Endothelial cell of umbilical vein (primary cell): ENCODE results near the gene ARID3B. TPM values are rescaled to one million over a fixed set of nuclear protein-coding genes. Genes with fewer than 3 reads are reported as not detected.

ENCODE experiments used
- BruUV-seq: library from RNA; stranded (reverse); fragments of 400-500 nt; replicated peaks from 2 replicates; lab custom pipeline; 2021; lab: Mats Ljungman, UMichigan
- CTCF ChIA-PET: fragments of 300-600, 350-600 bp; sonication (Branson Sonifier 250); formaldehyde crosslinking; loops from one replicate; lab custom pipeline; 2021; ENCODE audit warnings: antibody characterized with exemption, inconsistent platforms; lab: Charles Lee
- POLR2A ChIA-PET: fragments of 300-600, 350-600 bp; sonication (Branson Sonifier 250); formaldehyde crosslinking; loops from one replicate; lab custom pipeline; 2021; ENCODE audit warnings: antibody characterized with exemption, inconsistent platforms; lab: Charles Lee
- DNase-seq: peaks from one replicate; pipeline ENCODE4 v3.0.0-alpha.2; 2011; ENCODE audit warnings: low read depth, low spot score
- FAIRE-seq: peaks from 2 replicates; lab custom pipeline; 2011; peaks lifted over from hg19 to GRCh38; lab: Jason Lieb, UNC
- H2AFZ ChIP-seq: 2 replicates; pipeline ENCODE4 v1.6.0; 2012; ENCODE audit warnings: low read depth, low read length, control low read depth, inconsistent platforms
- H3K27ac ChIP-seq: 2 replicates; pipeline ENCODE4 v1.5.1; 2011; ENCODE audit warnings: low read depth, mild to moderate bottlenecking, control low read depth, low read length, moderate library complexity; ENCODE audit not compliant: insufficient read depth
- H3K27me3 ChIP-seq, 2 experiments: 2 replicates each; pipeline versions ENCODE4 v1.6.0 to v1.6.1; 2011; ENCODE audit warnings: low read length in 2 of 2, mixed read lengths in 1 of 2; ENCODE audit not compliant: control insufficient read depth in 2 of 2, insufficient read depth in 2 of 2
- H3K36me3 ChIP-seq, 2 experiments: 2 replicates in 1 of 2; 3 replicates in 1 of 2; pipeline ENCODE4 v1.5.1; 2011; ENCODE audit warnings: low read length in 2 of 2, mild to moderate bottlenecking in 1 of 2, moderate library complexity in 1 of 2; ENCODE audit not compliant: control insufficient read depth in 2 of 2, insufficient read depth in 2 of 2; ENCODE audit errors: extremely low read depth in 1 of 2
- H3K4me1 ChIP-seq: 3 replicates; pipeline ENCODE4 v1.5.1; 2011; ENCODE audit warnings: mild to moderate bottlenecking, low read length; ENCODE audit not compliant: control insufficient read depth, insufficient read depth; ENCODE audit errors: extremely low read depth
- H3K4me2 ChIP-seq: 2 replicates; pipeline ENCODE4 v1.6.1; 2011; ENCODE audit warnings: low read length, control low read depth, mixed read lengths; ENCODE audit not compliant: insufficient read depth
- H3K4me3 ChIP-seq, 3 experiments: fragments of 200-600 bp in 1 of 3; sonication (generic), shearing (Covaris generic) in 1 of 3; replicated peaks in 1 of 3; 2 replicates each; pipeline ENCODE4 v1.5.1; 2011 to 2016; ENCODE audit warnings: control low read depth in 3 of 3, low read length in 3 of 3, mild to moderate bottlenecking in 2 of 3, inconsistent platforms in 1 of 3, low read depth in 1 of 3, moderate library complexity in 1 of 3; ENCODE audit not compliant: insufficient read depth in 1 of 3
- H3K79me2 ChIP-seq: 2 replicates; pipeline ENCODE4 v1.6.0; 2012; ENCODE audit warnings: low read length, inconsistent platforms; ENCODE audit not compliant: control insufficient read depth, insufficient read depth
- H3K9ac ChIP-seq: replicated peaks from 2 replicates; pipeline ENCODE3; 2011; ENCODE audit warnings: low read length, control low read depth; ENCODE audit not compliant: insufficient read depth; ENCODE audit errors: extremely low read depth
- H3K9me1 ChIP-seq: replicated peaks from 3 replicates; pipeline ENCODE4 v1.6.0; 2011; ENCODE audit warnings: mild to moderate bottlenecking, low read length; ENCODE audit not compliant: control insufficient read depth, insufficient read depth; ENCODE audit errors: extremely low read depth
- H3K9me3 ChIP-seq: replicated peaks from 2 replicates; pipeline ENCODE4 v1.5.1; 2012; ENCODE audit warnings: low read length, inconsistent platforms; ENCODE audit not compliant: control insufficient read depth, insufficient read depth
- H4K20me1 ChIP-seq: replicated peaks from 2 replicates; pipeline ENCODE3; 2011; ENCODE audit warnings: mild to moderate bottlenecking, low read length; ENCODE audit not compliant: control insufficient read depth, insufficient read depth; ENCODE audit errors: extremely low read depth
- EZH2 ChIP-seq: IDR thresholded peaks from 2 replicates; pipeline ENCODE4 v1.6.1; 2012; ENCODE audit warnings: borderline replicate concordance, low read depth, mild to moderate bottlenecking, moderate library complexity, low read length, inconsistent platforms; ENCODE audit not compliant: severe bottlenecking
- FOS ChIP-seq: IDR thresholded peaks from 2 replicates; pipeline ENCODE4 v1.6.1; 2011; ENCODE audit warnings: mild to moderate bottlenecking, low read length, moderate library complexity, borderline replicate concordance; ENCODE audit not compliant: insufficient read depth
- GATA2 ChIP-seq: IDR thresholded peaks from 2 replicates; pipeline ENCODE4 v1.7.0; 2011; ENCODE audit warnings: low read depth, mild to moderate bottlenecking, moderate library complexity, mixed read lengths, low read length; ENCODE audit not compliant: insufficient read length, insufficient read depth
- JUN ChIP-seq: IDR thresholded peaks from 2 replicates; pipeline ENCODE4 v1.6.1; 2011; ENCODE audit warnings: borderline replicate concordance, low read depth; ENCODE audit not compliant: insufficient read length, insufficient read depth
- MYC ChIP-seq: IDR thresholded peaks from one replicate; pipeline ENCODE4 v1.6.1; 2011; ENCODE audit warnings: mild to moderate bottlenecking, low read depth, low read length
- POLR2A ChIP-seq: IDR thresholded peaks from 2 replicates; pipeline ENCODE4 v1.6.1; 2012; ENCODE audit warnings: low read depth, mild to moderate bottlenecking, control low read depth, low read length
- POLR2AphosphoS5 ChIP-seq: IDR thresholded peaks from 2 replicates; pipeline ENCODE4 v1.6.1; 2012; ENCODE audit warnings: low read depth, mild to moderate bottlenecking, control low read depth, low read length, moderate library complexity; ENCODE audit not compliant: insufficient read depth
- dilution Hi-C: fragments of 300-500 bp; cut with MboI; formaldehyde crosslinking; loops from one replicate; pipeline ENCODE4 v1.15.0; 2019; ENCODE audit warnings: low sequenced_read_pairs; ENCODE audit not compliant: extremely low pct_ligation_motif_present
- intact Hi-C: fragments of 100-400 bp; cut with micrococcal nuclease; formaldehyde crosslinking; loops from one replicate; pipeline ENCODE4 v1.10.0; 2022
- polyA plus RNA-seq, 4 experiments: library from polyadenylated mRNA; depleted of rRNA in 3 of 4; stranded (reverse) in 3 of 4; unstranded in 1 of 4; fragments of >200 nt; gene quantifications; 2 replicates each; pipeline versions ENCODE4 v1.2.1 to v1.2.3, GENCODE V29; 2011 to 2012; ENCODE audit warnings: missing spikeins in 1 of 4
- total RNA-seq: library from RNA; stranded (reverse); gene quantifications from 2 replicates; pipeline ENCODE4 v1.2.3, GENCODE V29; 2021
- TF ChIP-seq, protein P1 (sequence below): IDR thresholded peaks from 2 replicates; pipeline ENCODE4 v1.6.1; 2011; ENCODE audit not compliant: insufficient read depth, insufficient read length
- TF ChIP-seq, protein P2 (sequence below), 2 donors: IDR thresholded peaks; 1 replicate in 1 of 2; 2 replicates in 1 of 2; pipeline ENCODE4 v1.5.1; 2011; ENCODE audit warnings: low read length in 2 of 2, mild to moderate bottlenecking in 2 of 2, moderate library complexity in 2 of 2, control low read depth in 1 of 2, inconsistent platforms in 1 of 2, low read depth in 1 of 2; ENCODE audit not compliant: insufficient read depth in 1 of 2; ENCODE audit errors: extremely low read depth in 1 of 2

ARID3B gene
- total and polyA plus RNA-seq, 2 donors (not counting 3 experiments of a cell fraction or from before 2014, with no cell fraction given): 6.2 to 10.0 TPM

DNA sequence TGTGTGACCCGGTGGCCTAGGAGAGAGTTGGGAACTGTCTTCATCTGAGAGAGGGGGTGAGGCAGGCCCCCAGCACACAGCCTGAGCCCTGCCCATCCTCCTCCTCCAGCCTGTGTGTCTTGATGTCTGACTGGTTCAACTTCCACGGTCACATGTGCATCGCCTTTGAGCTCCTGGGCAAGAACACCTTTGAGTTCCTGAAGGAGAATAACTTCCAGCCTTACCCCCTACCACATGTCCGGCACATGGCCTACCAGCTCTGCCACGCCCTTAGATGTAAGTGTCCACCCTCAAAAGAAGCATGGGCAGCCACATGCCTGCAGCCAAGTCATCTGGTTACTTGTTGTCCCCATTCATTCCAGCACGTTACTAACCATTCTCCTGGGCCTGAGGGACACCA is 84.7 kb downstream of the ARID3B start:
- H3K4me1 ChIP-seq: no peaks in the 10 kb centered on the region
- no peaks in the 10 kb centered on the region for H3K9me3 ChIP-seq
- no peak overlapping the region for H3K27ac ChIP-seq
- no peak overlapping the region for H3K4me2 ChIP-seq
- H3K27me3 ChIP-seq: no peaks in the 10 kb centered on the region
- POLR2A ChIA-PET: no interaction called here
- DNase-seq: no peak
- peaks cover 2% of the 10 kb centered on the region for H4K20me1 ChIP-seq
- peaks cover 18% of the 10 kb centered on the region for H3K79me2 ChIP-seq
- H3K9ac ChIP-seq: no peak overlapping the region
- H2AFZ ChIP-seq: no peak overlapping the region
- no peak overlapping the region for H3K4me3 ChIP-seq
- TF ChIP-seq FOS (no peak), POLR2A (no peak), MYC (no peak), EZH2 (no peak), GATA2 (no peak), POLR2AphosphoS5 (no peak), JUN (no peak)
- TF ChIP-seq, protein P1, sequence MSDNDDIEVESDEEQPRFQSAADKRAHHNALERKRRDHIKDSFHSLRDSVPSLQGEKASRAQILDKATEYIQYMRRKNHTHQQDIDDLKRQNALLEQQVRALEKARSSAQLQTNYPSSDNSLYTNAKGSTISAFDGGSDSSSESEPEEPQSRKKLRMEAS: no peak
- TF ChIP-seq, protein P2, sequence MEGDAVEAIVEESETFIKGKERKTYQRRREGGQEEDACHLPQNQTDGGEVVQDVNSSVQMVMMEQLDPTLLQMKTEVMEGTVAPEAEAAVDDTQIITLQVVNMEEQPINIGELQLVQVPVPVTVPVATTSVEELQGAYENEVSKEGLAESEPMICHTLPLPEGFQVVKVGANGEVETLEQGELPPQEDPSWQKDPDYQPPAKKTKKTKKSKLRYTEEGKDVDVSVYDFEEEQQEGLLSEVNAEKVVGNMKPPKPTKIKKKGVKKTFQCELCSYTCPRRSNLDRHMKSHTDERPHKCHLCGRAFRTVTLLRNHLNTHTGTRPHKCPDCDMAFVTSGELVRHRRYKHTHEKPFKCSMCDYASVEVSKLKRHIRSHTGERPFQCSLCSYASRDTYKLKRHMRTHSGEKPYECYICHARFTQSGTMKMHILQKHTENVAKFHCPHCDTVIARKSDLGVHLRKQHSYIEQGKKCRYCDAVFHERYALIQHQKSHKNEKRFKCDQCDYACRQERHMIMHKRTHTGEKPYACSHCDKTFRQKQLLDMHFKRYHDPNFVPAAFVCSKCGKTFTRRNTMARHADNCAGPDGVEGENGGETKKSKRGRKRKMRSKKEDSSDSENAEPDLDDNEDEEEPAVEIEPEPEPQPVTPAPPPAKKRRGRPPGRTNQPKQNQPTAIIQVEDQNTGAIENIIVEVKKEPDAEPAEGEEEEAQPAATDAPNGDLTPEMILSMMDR (IDR thresholded peaks at IDR 0.05; ENCODE audit: extremely low read depth in 1 of 2, insufficient read depth in 1 of 2, low read depth in 1 of 2, low read length in 2 of 2): no peak
- dilution Hi-C loops (loop anchor here (25.0 kb wide), 1 partner anchor 137 kb away; no protein-coding TSS in a partner anchor), intact Hi-C loops (no loop called here)
- peaks cover 27 to 84% of the 10 kb centered on the region in 2 experiments for H3K36me3 ChIP-seq
- no peaks in the 10 kb centered on the region for H3K9me1 ChIP-seq
- CTCF ChIA-PET: interaction anchor here (1.0 to 2.2 kb wide), 4 partner anchors 9 to 249 kb away, joined by 3 to 7 read pairs (median 4); no protein-coding TSS in a partner anchor
- no peak for FAIRE-seq
- no TSS peak for BruUV-seq
